Fibroblast of mammary gland (primary cell): ENCODE data around the gene LACRT.

ENCODE experiments used
- DNase-seq: peaks from one replicate; pipeline ENCODE4 v3.0.0-alpha.2; 2010; ENCODE audit warnings: low read depth
- H3K4me3 ChIP-seq: 2 replicates; pipeline ENCODE4 v1.5.1; 2011; ENCODE audit warnings: low read depth, mild to moderate bottlenecking, low read length, moderate library complexity; ENCODE audit not compliant: control insufficient read depth
- CTCF ChIP-seq: conservative IDR thresholded peaks from 2 replicates; pipeline ENCODE4 v1.5.1; 2011; ENCODE audit warnings: low read depth, low read length, inconsistent platforms; ENCODE audit not compliant: control insufficient read depth, insufficient read depth

Gene LACRT

GRCh38 chr12:54663603-54664002 is 28.9 kb upstream of the LACRT start:
- no peak overlapping the region for H3K4me3 ChIP-seq
- no peak for TF ChIP-seq CTCF
- DNase-seq: no peak

GRCh38 chr12:54662026-54662425 is 27.3 kb upstream of the LACRT start:
- H3K4me3 ChIP-seq: no peak overlapping the region
- TF ChIP-seq CTCF: no peak
- no peak for DNase-seq

GRCh38 chr12:54661048-54661447 is 26.4 kb upstream of the LACRT start:
- no peak overlapping the region for H3K4me3 ChIP-seq
- no peak for TF ChIP-seq CTCF
- no peak for DNase-seq

- no peak for TF ChIP-seq CTCF
- H3K4me3 ChIP-seq: no peak overlapping the region
- no peak for DNase-seq
Observed at GRCh38 chr12:54660320-54660962, 25.7 kb upstream of the LACRT start.

GRCh38 chr12:54658306-54659264 is 23.9 kb upstream of the LACRT start:
- H3K4me3 ChIP-seq: no peak overlapping the region
- TF ChIP-seq CTCF: peak; percentile 54
- DNase-seq: peak; percentile 33

- no peak for TF ChIP-seq CTCF
- H3K4me3 ChIP-seq: no peak overlapping the region
- DNase-seq: no peak
Observed at GRCh38 chr12:54657105-54657607, 22.5 kb upstream of the LACRT start.
